Neutrophil (primary cell): ENCODE data around the gene RPRD1B.

Source experiments
- H3K27ac ChIP-seq: fragments of 200-600 bp; sonication (generic); 2 replicates; pipeline ENCODE4 v1.5.1; 2016; ENCODE audit warnings: mild to moderate bottlenecking, moderate library complexity
- H3K27me3 ChIP-seq: fragments of 200-600 bp; sonication (generic); 2 replicates; pipeline ENCODE4 v1.6.0; 2016; ENCODE audit warnings: mild to moderate bottlenecking
- H3K36me3 ChIP-seq: fragments of 200-600 bp; sonication (generic); 2 replicates; pipeline ENCODE4 v1.5.1; 2017
- H3K4me1 ChIP-seq, 2 experiments: fragments of 200-600 bp in 1 of 2; sonication (generic) in 1 of 2; 1 replicate in 1 of 2; 2 replicates in 1 of 2; pipeline versions ENCODE4 v1.5.1 to v1.6.1; 2013 to 2016; ENCODE audit warnings: low read depth in 1 of 2, low read length in 1 of 2, mild to moderate bottlenecking in 1 of 2, moderate library complexity in 1 of 2; ENCODE audit not compliant: control insufficient read depth in 1 of 2, insufficient read depth in 1 of 2
- H3K4me3 ChIP-seq, 2 experiments: fragments of 200-600 bp in 1 of 2; sonication (generic) in 1 of 2; 1 replicate in 1 of 2; 2 replicates in 1 of 2; pipeline ENCODE4 v1.5.1; 2013 to 2016; ENCODE audit warnings: low read depth in 1 of 2, low read length in 1 of 2, mild to moderate bottlenecking in 1 of 2, moderate library complexity in 1 of 2
- H3K9me3 ChIP-seq: fragments of 200-600 bp; sonication (generic); 2 replicates; pipeline ENCODE4 v1.5.1; 2016
- CTCF ChIP-seq: fragments of 200-600 bp; sonication (generic); IDR thresholded peaks from 2 replicates; pipeline ENCODE4 v1.5.1; 2016; ENCODE audit warnings: antibody characterized with exemption

Gene RPRD1B

DNA sequence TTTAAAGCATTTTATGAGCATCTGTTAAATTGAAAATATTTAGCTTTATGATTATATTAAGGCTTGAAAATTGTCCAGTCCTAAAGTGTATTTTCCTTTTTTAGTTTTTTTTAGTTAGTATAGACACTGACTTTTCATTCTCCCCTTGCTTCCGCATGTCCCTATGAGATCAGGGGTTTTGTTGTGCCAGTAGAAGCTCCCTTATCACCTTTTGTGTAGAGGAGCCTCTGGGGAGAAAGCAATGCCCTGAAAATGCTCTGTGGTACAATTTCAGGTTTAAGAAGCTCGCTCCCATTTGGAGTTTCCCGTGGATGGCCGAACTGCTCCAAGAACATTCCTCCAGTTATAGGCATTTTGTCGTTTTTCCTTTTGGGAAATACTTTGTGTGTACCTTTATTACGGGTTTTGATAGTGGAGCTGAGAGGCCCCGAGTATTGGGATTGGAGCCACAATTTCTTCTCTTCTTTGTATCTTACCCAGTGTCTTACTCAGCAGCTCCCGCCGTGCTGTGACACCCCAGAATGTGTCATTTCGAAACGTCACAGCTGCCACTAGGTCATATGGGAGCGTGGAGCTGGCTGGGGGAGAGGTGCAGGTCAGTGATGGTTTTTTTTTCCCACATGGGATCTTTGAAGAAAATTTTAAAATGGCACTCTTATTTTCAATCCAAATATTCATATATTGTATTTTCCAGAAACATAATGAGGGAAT is 49.9 kb downstream of the RPRD1B start:
- Histone ChIP-seq H3K4me3 (no peak overlapping the region), H3K27ac (no peak overlapping the region), H3K4me1 (no peaks in the 10 kb centered on the region), H3K9me3 (no peaks in the 10 kb centered on the region), H3K36me3 (peaks cover 60% of the 10 kb centered on the region), H3K27me3 (no peaks in the 10 kb centered on the region)
- no peak for TF ChIP-seq CTCF

- H3K27ac ChIP-seq, result no peak overlapping the region
- H3K9me3 ChIP-seq, result no peaks in the 10 kb centered on the region
- H3K4me3 ChIP-seq, result no peak overlapping the region
- TF ChIP-seq CTCF, result no peak
- H3K27me3 ChIP-seq, result no peaks in the 10 kb centered on the region
- peaks cover 62% of the 10 kb centered on the region for H3K36me3 ChIP-seq
- H3K4me1 ChIP-seq, result no peaks in the 10 kb centered on the region
Observed at GRCh38 chr20:38084425-38084951, 50.9 kb downstream of the RPRD1B start.

DNA sequence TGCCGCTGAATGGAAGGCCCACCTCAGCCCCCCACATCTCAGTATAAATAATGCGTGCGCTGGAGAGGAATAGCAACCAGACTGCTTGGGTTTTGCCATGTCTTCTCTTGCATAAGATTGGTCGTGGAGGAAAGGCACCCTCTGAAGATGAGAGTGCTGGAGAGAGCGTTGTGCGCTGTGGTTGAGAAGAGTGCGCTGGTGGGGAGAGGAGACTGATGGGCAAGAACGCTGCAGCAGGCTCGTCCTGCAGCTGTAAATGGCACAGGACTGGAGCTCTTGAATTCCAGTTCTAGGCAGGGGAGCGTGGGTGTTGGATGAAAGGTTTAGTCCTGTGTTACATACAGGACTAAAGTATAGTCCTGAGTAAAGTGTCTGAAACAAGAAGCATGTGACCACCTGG is 51.5 kb downstream of the RPRD1B start:
- no peaks in the 10 kb centered on the region for H3K27me3 ChIP-seq
- H3K9me3 ChIP-seq, result no peaks in the 10 kb centered on the region
- H3K4me1 ChIP-seq, result no peaks in the 10 kb centered on the region
- H3K4me3 ChIP-seq, result no peak overlapping the region
- peaks cover 67% of the 10 kb centered on the region for H3K36me3 ChIP-seq
- H3K27ac ChIP-seq, result no peak overlapping the region
- TF ChIP-seq CTCF, result no peak

- TF ChIP-seq CTCF, result no peak
- peaks cover 27 to 34% of the 10 kb centered on the region in 2 experiments for H3K4me1 ChIP-seq
- H3K36me3 ChIP-seq, result peaks cover 58% of the 10 kb centered on the region
- H3K27ac ChIP-seq, result peak overlapping the region; percentile 89
- H3K27me3 ChIP-seq, result no peaks in the 10 kb centered on the region
- no peak overlapping the region for H3K4me3 ChIP-seq
- no peaks in the 10 kb centered on the region for H3K9me3 ChIP-seq
Observed at GRCh38 chr20:38089500-38089899, 56.0 kb downstream of the RPRD1B start.

DNA sequence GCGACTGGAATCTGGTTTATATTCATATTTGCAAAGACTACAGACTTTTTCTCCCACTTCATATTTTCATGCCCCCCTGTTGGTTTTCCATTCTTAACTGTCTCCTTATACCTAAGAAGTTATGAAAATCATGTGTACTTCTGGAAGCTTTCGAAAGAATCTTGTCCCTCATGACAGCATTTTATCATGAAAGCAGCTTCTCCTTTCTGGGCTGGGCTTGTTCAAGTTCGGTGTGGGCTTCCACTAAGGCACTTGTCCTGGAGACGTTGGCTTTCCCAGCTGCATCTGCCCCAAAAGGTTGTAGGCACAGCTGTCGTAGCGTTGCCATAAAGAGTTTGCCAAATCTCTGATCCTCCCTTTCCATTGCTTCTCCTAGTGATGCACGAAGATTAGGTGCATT is 56.5 kb downstream of the RPRD1B start:
- Histone ChIP-seq H3K4me1 (peaks cover 32 to 39% of the 10 kb centered on the region in 2 experiments), H3K27me3 (no peaks in the 10 kb centered on the region), H3K4me3 (no peak overlapping the region), H3K9me3 (no peaks in the 10 kb centered on the region), H3K36me3 (peaks cover 53% of the 10 kb centered on the region), H3K27ac (peak overlapping the region; percentile 89)
- TF ChIP-seq CTCF, result no peak
